PC-3 (cell line): ENCODE results near the gene TPO. TPM values are rescaled to one million over a fixed set of nuclear protein-coding genes. Genes with fewer than 3 reads are reported as not detected.
"Not testable (repeated sequence)": the region's sequence is repeated elsewhere in the genome, so short reads cannot be mapped to it uniquely, and the experiment has no call there.

Experiments
- ATAC-seq: fragments of 200-7000 bp; cut with Tn5 transposase; 2 replicates; pipeline ENCODE4 v1.9.1; 2020; ENCODE audit warnings: mild to moderate bottlenecking, moderate library complexity
- BruUV-seq: library from RNA; stranded (reverse); fragments of 400-500 nt; replicated peaks from 2 replicates; lab custom pipeline; 2021; lab: Mats Ljungman, UMichigan
- CTCF ChIA-PET: fragments of 300-600 bp; sonication (Branson Sonifier 250); formaldehyde crosslinking; loops from one replicate; lab custom pipeline; 2022; ENCODE audit warnings: antibody characterized with exemption; lab: Charles Lee
- POLR2A ChIA-PET: fragments of 300-600 bp; sonication (Branson Sonifier 250); formaldehyde crosslinking; loops from one replicate; lab custom pipeline; 2022; ENCODE audit warnings: antibody characterized with exemption; ENCODE audit not compliant: unreplicated experiment; lab: Charles Lee
- DNase-seq: peaks from one replicate; pipeline ENCODE4 v3.0.0-alpha.2; 2015
- H2AFZ ChIP-seq: fragments of 300-600 bp; sonication (generic); 2 replicates; pipeline ENCODE4 v1.6.0; 2016; ENCODE audit warnings: antibody characterized with exemption, low read length
- H3F3A ChIP-seq: fragments of 300-600 bp; sonication (generic); one replicate; pipeline ENCODE4 v1.6.0; 2017; ENCODE audit warnings: antibody characterized with exemption, low read length, control low read depth, mild to moderate bottlenecking; ENCODE audit not compliant: unreplicated experiment
- H3K27ac ChIP-seq: fragments of 300-600 bp; sonication (generic); 2 replicates; pipeline ENCODE4 v1.5.1; 2016; ENCODE audit warnings: mild to moderate bottlenecking, low read length
- H3K27me3 ChIP-seq: fragments of 300-600 bp; sonication (generic); 2 replicates; pipeline ENCODE4 v1.6.1; 2016; ENCODE audit warnings: low read length, mixed read lengths
- H3K36me3 ChIP-seq: fragments of 300-600 bp; sonication (generic); 2 replicates; pipeline ENCODE4 v1.6.1; 2016; ENCODE audit warnings: low read depth, mixed run types, low read length, mixed read lengths
- H3K4me1 ChIP-seq: fragments of 300-600 bp; sonication (generic); 2 replicates; pipeline ENCODE4 v1.5.1; 2016; ENCODE audit warnings: low read length; ENCODE audit not compliant: insufficient read depth
- H3K4me2 ChIP-seq: fragments of 300-600 bp; sonication (generic); 2 replicates; pipeline ENCODE4 v1.6.0; 2016; ENCODE audit warnings: low read length
- H3K4me3 ChIP-seq: fragments of 300-600 bp; sonication (generic); 2 replicates; pipeline ENCODE4 v1.5.1; 2016; ENCODE audit warnings: mild to moderate bottlenecking, low read length, mixed read lengths
- H3K79me2 ChIP-seq: fragments of 300-600 bp; sonication (generic); 2 replicates; pipeline ENCODE4 v1.6.1; 2017; ENCODE audit warnings: low read length, mixed read lengths
- H3K9ac ChIP-seq: fragments of 300-600 bp; sonication (generic); 2 replicates; pipeline ENCODE4 v1.6.0; 2016; ENCODE audit warnings: mild to moderate bottlenecking, low read length
- H3K9me2 ChIP-seq: fragments of 300-600 bp; sonication (generic); replicated peaks from 2 replicates; pipeline ENCODE4 v1.6.1; 2016; ENCODE audit warnings: mixed run types, low read length, mixed read lengths
- H3K9me3 ChIP-seq: fragments of 300-600 bp; sonication (generic); 2 replicates; pipeline ENCODE4 v1.6.1; 2016; ENCODE audit warnings: low read length, mixed read lengths
- H4K20me1 ChIP-seq: fragments of 300-600 bp; sonication (generic); 2 replicates; pipeline ENCODE4 v1.6.1; 2016; ENCODE audit warnings: low read length, mixed read lengths
- EZH2 ChIP-seq: fragments of 300-600 bp; sonication (generic); IDR thresholded peaks from one replicate; pipeline ENCODE4 v1.6.1; 2017; ENCODE audit warnings: antibody characterized with exemption, mild to moderate bottlenecking, low read length; ENCODE audit not compliant: unreplicated experiment
- EZH2phosphoT487 ChIP-seq: fragments of 300-600 bp; sonication (generic); IDR thresholded peaks from 2 replicates; pipeline ENCODE4 v1.6.1; 2018; ENCODE audit warnings: mild to moderate bottlenecking, antibody characterized with exemption, low read length, borderline replicate concordance
- intact Hi-C: fragments of 100-400 bp; cut with micrococcal nuclease; formaldehyde crosslinking; loops from 2 replicates; pipeline ENCODE4 v1.9.0; 2023
- total RNA-seq: library from RNA; depleted of rRNA; stranded (reverse); fragments of >200 nt; gene quantifications from 2 replicates; pipeline ENCODE4 v1.2.3, GENCODE V29; 2014
- TF ChIP-seq, protein P1 (sequence below): fragments of 300-600 bp; sonication (generic); conservative IDR thresholded peaks from 2 replicates; pipeline ENCODE4 v1.5.1; 2017; ENCODE audit warnings: antibody characterized with exemption, low read depth, mild to moderate bottlenecking, low read length

Gene TPO
- total RNA-seq, 1 experiment from 2014 or later: not detected

DNA sequence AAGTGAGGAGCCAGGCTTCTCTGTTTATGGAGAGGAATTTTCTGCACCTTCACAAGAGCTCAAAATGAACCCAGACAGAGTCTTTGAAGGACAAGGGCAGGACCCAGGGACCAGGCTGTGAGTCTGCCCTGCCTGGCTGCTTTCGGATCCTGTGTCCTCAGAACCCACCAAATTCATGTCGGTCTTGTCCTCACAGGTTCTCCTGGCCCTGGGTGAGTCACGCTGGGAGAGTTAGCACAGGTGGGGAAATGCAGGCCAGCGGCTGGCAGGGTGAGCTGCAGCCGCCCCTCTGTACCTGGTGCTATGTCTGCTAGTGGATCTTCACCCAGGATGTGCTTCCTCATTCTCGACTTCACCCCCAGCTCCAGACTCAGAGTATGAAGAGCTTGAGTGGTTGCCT, 35.8 kb upstream of the TPO start:
- Histone ChIP-seq H2AFZ (no peak overlapping the region), H3K4me3 (no peak overlapping the region), H3K27ac (no peak overlapping the region), H3K9me2 (no peaks in the 10 kb centered on the region), H3F3A (no peaks in the 10 kb centered on the region), H3K4me1 (no peaks in the 10 kb centered on the region), H3K27me3 (peaks cover 92% of the 10 kb centered on the region), H3K36me3 (no peaks in the 10 kb centered on the region), H4K20me1 (no peaks in the 10 kb centered on the region), H3K9me3 (no peaks in the 10 kb centered on the region), H3K4me2 (no peak overlapping the region), H3K79me2 (no peaks in the 10 kb centered on the region), H3K9ac (no peak overlapping the region)
- no TSS peak for BruUV-seq
- no peak for TF ChIP-seq EZH2phosphoT487
- TF ChIP-seq, protein P1, sequence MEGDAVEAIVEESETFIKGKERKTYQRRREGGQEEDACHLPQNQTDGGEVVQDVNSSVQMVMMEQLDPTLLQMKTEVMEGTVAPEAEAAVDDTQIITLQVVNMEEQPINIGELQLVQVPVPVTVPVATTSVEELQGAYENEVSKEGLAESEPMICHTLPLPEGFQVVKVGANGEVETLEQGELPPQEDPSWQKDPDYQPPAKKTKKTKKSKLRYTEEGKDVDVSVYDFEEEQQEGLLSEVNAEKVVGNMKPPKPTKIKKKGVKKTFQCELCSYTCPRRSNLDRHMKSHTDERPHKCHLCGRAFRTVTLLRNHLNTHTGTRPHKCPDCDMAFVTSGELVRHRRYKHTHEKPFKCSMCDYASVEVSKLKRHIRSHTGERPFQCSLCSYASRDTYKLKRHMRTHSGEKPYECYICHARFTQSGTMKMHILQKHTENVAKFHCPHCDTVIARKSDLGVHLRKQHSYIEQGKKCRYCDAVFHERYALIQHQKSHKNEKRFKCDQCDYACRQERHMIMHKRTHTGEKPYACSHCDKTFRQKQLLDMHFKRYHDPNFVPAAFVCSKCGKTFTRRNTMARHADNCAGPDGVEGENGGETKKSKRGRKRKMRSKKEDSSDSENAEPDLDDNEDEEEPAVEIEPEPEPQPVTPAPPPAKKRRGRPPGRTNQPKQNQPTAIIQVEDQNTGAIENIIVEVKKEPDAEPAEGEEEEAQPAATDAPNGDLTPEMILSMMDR: no peak
- TF ChIP-seq EZH2: no peak
- DNase-seq (no peak), ATAC-seq (no peak)
- ChIA-PET CTCF (no interaction called here), POLR2A (no interaction called here)
- intact Hi-C loops: no loop called here

GRCh38 chr2:1378456-1379150, 34.7 kb upstream of the TPO start:
- H3K36me3 ChIP-seq: no peaks in the 10 kb centered on the region
- H4K20me1 ChIP-seq: no peaks in the 10 kb centered on the region
- H3K79me2 ChIP-seq: no peaks in the 10 kb centered on the region
- ChIA-PET POLR2A (no interaction called here), CTCF (no interaction called here)
- TF ChIP-seq EZH2 (no peak), EZH2phosphoT487 (no peak)
- TF ChIP-seq, protein P1: no peak
- intact Hi-C loops: no loop called here
- no peak overlapping the region for H3K4me3 ChIP-seq
- no peak overlapping the region for H2AFZ ChIP-seq
- no peaks in the 10 kb centered on the region for H3F3A ChIP-seq
- no peaks in the 10 kb centered on the region for H3K4me1 ChIP-seq
- no TSS peak for BruUV-seq
- no peak for ATAC-seq
- H3K27ac ChIP-seq: no peak overlapping the region
- H3K9me3 ChIP-seq: no peaks in the 10 kb centered on the region
- no peak overlapping the region for H3K9ac ChIP-seq
- no peak overlapping the region for H3K4me2 ChIP-seq
- H3K27me3 ChIP-seq: peaks cover 81% of the 10 kb centered on the region
- no peaks in the 10 kb centered on the region for H3K9me2 ChIP-seq
- DNase-seq: no peak

GRCh38 chr2:1381644-1382043, 31.6 kb upstream of the TPO start:
- Histone ChIP-seq H3F3A (no peaks in the 10 kb centered on the region), H3K27me3 (peaks cover 51% of the 10 kb centered on the region), H3K36me3 (no peaks in the 10 kb centered on the region), H3K4me1 (no peaks in the 10 kb centered on the region), H3K9me2 (no peaks in the 10 kb centered on the region), H3K9ac (no peak overlapping the region), H3K27ac (no peak overlapping the region), H4K20me1 (no peaks in the 10 kb centered on the region), H3K4me2 (no peak overlapping the region), H2AFZ (no peak overlapping the region), H3K79me2 (no peaks in the 10 kb centered on the region), H3K4me3 (no peak overlapping the region), H3K9me3 (no peaks in the 10 kb centered on the region)
- TF ChIP-seq, protein P1: no peak
- TF ChIP-seq EZH2phosphoT487 (no peak), EZH2 (no peak)
- DNase-seq (no peak), ATAC-seq (no peak)
- intact Hi-C loops: no loop called here
- ChIA-PET POLR2A (no interaction called here), CTCF (no interaction called here)
- BruUV-seq: no TSS peak

GRCh38 chr2:1387954-1388725, 25.1 kb upstream of the TPO start:
- H3K36me3 ChIP-seq, H3K4me1 ChIP-seq, H4K20me1 ChIP-seq, H3K4me2 ChIP-seq, H3F3A ChIP-seq, H2AFZ ChIP-seq, intact Hi-C loops, H3K27me3 ChIP-seq, H3K9ac ChIP-seq, H3K4me3 ChIP-seq, BruUV-seq, H3K9me3 ChIP-seq, H3K79me2 ChIP-seq, DNase-seq, H3K27ac ChIP-seq, ATAC-seq, H3K9me2 ChIP-seq, POLR2A ChIA-PET, CTCF ChIA-PET: not testable (repeated sequence)
